ENCODE measurements around the gene TBC1D10B. TPM values are rescaled to one million over a fixed set of nuclear protein-coding genes. Genes with fewer than 3 reads are reported as not detected.

Gene TBC1D10B
- total RNA-seq, 4 donors from 2014 or later: 16.8 to 44.6 (median 18.8) TPM

DNA sequence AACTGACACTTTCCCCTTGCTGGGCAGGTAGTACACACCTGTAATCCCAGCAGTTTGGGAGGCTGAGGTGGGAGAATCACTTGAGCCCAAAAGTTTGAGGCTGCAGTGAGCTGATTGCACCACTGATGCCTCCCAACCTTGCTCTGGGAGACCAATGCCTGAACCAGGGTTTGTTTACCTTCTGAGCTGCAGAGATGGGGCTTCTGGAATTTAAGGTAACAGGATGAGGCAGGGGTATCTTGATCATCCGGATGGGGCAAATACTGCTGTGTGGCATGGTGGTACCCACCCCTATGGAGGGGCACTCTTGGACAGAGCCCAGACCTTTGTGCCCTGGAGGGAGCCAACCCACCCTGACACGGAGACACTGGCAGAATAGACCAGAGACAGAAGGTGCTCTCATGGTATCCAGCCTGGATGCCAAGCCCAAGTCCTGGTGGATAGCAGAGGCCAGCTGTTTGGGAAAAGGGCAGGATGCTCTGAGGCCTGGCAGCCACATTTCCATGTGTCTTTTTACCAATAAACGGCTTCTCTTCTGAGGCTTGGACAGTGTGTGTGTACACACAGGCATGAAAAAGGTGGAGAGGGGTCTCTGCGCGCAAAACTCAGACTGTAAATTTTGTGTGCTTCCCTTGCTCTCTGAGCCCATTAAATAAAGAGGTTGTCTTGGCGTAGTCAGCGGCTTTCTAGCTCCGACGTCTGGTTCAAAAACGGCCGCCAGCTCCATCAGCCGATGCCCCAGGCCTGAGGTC lies 29.3 kb upstream of the TBC1D10B start:
- TF ChIP-seq, protein P1, sequence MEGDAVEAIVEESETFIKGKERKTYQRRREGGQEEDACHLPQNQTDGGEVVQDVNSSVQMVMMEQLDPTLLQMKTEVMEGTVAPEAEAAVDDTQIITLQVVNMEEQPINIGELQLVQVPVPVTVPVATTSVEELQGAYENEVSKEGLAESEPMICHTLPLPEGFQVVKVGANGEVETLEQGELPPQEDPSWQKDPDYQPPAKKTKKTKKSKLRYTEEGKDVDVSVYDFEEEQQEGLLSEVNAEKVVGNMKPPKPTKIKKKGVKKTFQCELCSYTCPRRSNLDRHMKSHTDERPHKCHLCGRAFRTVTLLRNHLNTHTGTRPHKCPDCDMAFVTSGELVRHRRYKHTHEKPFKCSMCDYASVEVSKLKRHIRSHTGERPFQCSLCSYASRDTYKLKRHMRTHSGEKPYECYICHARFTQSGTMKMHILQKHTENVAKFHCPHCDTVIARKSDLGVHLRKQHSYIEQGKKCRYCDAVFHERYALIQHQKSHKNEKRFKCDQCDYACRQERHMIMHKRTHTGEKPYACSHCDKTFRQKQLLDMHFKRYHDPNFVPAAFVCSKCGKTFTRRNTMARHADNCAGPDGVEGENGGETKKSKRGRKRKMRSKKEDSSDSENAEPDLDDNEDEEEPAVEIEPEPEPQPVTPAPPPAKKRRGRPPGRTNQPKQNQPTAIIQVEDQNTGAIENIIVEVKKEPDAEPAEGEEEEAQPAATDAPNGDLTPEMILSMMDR (IDR thresholded peaks at IDR 0.05; ENCODE audit: low read depth): no peak

DNA sequence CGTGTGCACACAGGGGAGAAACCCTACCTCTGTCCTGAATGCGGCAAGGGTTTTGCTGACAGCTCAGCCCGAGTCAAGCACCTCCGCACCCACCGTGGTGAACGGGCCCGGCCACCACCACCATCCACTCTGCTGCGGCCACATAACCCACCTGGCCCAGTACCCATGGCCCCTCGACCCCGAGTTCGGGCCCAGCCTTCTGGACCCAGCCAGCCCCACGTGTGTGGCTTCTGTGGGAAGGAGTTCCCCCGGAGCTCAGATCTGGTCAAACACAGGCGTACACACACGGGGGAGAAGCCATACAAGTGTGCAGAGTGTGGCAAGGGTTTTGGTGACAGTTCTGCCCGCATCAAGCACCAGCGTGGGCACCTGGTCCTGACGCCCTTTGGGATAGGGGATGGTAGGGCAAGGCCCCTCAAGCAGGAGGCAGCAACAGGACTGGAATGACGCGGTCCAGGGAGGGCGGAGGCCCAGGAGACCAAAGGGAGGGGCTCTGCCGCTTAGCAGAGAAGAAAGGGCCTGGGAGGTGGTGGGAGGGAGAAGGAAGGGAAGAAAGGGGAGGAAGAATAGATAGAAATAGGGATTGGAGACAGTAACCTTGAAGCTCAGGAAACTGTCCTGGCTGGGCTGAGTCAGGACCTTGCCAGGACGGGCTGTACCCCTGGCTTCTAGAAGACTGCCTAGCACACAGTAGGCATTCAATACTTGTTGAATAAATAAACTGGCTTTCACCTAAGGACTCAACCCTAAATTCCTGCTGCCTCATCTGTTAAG lies 28.6 kb upstream of the TBC1D10B start:
- TF ChIP-seq, protein P1 (IDR thresholded peaks at IDR 0.05; ENCODE audit: low read depth): no peak

DNA sequence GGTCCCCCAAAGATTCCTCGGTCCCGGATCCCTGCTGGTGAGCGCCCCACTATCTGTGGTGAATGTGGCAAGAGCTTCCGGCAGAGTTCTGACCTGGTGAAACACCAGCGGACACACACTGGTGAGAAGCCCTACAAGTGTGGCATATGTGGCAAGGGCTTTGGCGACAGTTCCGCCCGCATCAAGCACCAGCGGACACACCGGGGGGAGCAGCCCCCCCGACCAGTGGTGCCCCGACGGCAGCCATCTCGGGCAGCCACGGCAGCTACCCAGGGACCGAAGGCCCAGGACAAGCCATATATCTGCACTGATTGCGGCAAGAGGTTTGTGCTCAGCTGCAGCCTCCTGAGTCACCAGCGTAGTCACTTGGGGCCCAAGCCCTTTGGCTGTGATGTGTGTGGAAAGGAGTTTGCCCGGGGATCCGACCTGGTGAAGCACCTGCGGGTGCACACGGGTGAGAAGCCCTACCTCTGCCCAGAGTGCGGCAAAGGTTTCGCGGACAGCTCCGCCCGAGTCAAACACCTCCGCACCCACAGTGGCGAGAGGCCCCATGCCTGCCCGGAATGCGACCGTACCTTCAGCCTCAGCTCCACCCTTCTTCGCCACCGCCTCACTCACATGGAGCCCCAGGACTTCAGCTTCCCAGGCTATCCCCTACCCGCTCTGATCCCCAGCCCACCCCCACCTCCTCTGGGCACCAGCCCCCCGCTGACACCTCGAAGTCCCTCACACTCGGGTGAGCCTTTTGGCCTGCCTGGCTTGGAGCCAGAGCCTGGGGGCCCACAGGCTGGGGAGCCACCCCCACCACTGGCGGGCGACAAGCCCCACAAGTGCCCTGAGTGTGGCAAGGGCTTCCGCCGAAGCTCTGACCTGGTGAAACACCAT lies 27.7 kb upstream of the TBC1D10B start:
- TF ChIP-seq, protein P1 (IDR thresholded peaks at IDR 0.05; ENCODE audit: low read depth): no peak

DNA sequence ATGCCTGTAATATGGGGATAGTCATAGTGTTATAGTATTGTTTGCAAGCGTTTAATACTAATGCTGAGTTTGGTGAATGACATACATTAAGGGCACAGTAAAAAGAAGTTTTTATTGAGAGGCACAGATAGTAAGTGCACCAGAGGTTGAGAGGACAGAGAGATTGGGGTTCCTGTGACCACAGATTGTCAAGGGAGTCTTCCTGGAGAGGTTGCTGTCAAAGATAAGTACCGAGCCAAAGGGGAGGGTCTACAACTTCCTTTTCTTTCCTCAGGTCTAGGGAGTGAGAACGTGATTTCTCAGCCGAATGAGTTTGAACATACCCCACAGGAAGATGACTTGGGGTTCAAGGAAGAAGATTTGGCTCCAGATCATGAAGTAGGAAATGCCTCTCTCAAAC lies 26.8 kb upstream of the TBC1D10B start:
- TF ChIP-seq, protein P1 (IDR thresholded peaks at IDR 0.05; ENCODE audit: low read depth): no peak

DNA sequence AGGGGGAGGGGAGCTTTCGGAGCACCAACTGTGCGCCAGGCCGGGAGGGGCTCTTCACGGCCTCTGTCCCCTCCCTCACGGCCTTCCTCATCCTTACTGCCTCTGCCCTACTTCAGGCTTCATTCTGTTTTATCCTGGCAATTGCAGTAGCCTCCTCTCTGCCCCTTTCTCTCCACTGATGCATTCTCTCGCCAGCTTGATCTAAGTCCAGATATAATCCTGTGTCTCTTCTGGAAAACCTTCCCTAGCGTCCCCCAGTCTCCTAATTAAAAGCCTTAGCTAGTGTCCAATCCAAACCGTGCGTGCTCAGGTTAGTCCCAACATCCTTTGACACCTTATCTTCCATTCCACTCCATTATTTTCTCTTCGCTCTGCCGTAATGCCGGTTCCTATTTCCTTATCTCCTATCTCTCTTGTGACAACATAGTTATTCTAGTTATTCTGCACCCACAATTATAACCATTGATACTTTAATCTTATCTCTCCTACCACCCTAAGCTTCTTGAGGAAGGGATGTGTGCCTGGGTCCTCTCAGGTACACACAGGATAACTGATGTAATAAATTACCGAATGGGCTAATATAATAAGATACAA lies 25.8 kb upstream of the TBC1D10B start:
- TF ChIP-seq, protein P1 (IDR thresholded peaks at IDR 0.05; ENCODE audit: low read depth): no peak

DNA sequence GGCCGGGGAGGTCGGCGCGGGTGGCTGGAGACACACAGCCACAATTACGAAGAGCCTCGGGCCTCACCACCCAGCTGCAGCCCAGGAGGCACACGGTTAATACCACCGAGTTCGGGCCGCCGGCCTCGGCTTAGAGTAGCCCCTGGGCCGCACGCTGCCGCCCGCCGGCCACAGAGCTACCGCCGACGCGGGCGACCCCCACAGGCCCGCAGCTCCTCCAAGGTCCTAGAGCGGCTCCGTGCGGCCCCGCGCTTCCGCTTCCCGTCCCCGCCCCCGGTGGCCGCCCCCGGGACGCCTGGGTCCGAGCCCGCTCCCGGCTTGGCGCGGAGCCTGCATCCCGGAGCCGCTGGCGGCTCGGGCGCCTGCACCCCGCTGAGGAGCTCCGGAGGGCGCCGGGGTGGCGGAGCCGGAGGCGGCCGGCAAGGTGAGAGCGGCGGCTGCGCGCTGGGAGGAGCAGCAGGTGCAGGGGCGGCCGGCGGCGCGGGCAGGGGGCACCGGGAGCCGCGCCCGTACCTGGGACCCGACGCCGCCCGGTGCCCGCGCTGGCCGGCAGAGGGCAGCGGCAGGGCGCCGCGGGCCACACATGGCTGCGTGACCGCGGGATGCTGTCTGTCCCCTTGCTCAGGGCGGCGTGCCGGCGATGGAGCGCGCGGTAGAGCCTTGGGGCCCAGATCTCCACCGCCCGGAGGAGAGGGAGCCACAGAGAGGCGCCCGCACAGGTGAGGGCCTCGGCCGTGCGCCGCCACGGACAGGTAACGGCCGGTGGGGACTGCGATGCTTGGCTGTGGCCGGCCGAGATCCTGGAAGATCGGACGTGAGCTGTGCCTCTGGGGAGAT lies 25.1 kb upstream of the TBC1D10B start, which contains the start of gene ZNF48:
TSS of gene ZNF48 (plus strand) at position 266 of the 837 bp plus-strand sequence. CDS start at position 641, 375 bp downstream.
- TF ChIP-seq, protein P1 (IDR thresholded peaks at IDR 0.05; ENCODE audit: low read depth): no peak
